Suprapubic skin (tissue), 4 donors: ENCODE results near the gene SETBP1. TPM values are rescaled to one million over a fixed set of nuclear protein-coding genes. Genes with fewer than 3 reads are reported as not detected.

Source experiments
- DNase-seq, 2 donors: peaks; one replicate each; pipeline ENCODE4 v3.0.0-alpha.2; 2019; ENCODE audit warnings: low spot score in 2 of 2
- H3K27ac ChIP-seq: fragments of 200-600 bp; sonication (generic); one replicate; pipeline ENCODE4 v1.5.1; 2019
- H3K27me3 ChIP-seq: fragments of 200-600 bp; sonication (generic); one replicate; pipeline ENCODE4 v1.5.1; 2019
- H3K36me3 ChIP-seq: fragments of 200-600 bp; sonication (generic); one replicate; pipeline ENCODE4 v1.5.1; 2019
- H3K4me1 ChIP-seq: fragments of 200-600 bp; sonication (generic); one replicate; pipeline ENCODE4 v1.5.1; 2019
- H3K4me3 ChIP-seq: fragments of 200-600 bp; sonication (generic); one replicate; pipeline ENCODE4 v1.5.1; 2019; ENCODE audit warnings: mild to moderate bottlenecking
- H3K9me3 ChIP-seq: fragments of 200-600 bp; sonication (generic); one replicate; pipeline ENCODE4 v1.5.1; 2019
- CTCF ChIP-seq, 2 donors: fragments of 200-600 bp in 1 of 2; fragments of 450-650 bp in 1 of 2; sonication (generic) in 1 of 2; IDR thresholded peaks; one replicate each; pipeline ENCODE4 v1.5.1; 2016 to 2019; ENCODE audit warnings: antibody characterized with exemption in 2 of 2, mild to moderate bottlenecking in 1 of 2, moderate library complexity in 1 of 2
- EP300 ChIP-seq: sonication (generic); formaldehyde crosslinking; IDR thresholded peaks from one replicate; pipeline ENCODE4 v1.6.1; 2017; ENCODE audit warnings: antibody characterized with exemption
- POLR2A ChIP-seq, 2 donors: fragments of 450-650 bp; IDR thresholded peaks; one replicate each; pipeline ENCODE4 v1.6.1; 2017; ENCODE audit warnings: antibody characterized with exemption in 2 of 2, mild to moderate bottlenecking in 2 of 2, moderate library complexity in 2 of 2
- POLR2AphosphoS5 ChIP-seq, 3 donors: sonication (generic); formaldehyde crosslinking; IDR thresholded peaks; one replicate each; pipeline ENCODE4 v1.6.1; 2017; ENCODE audit warnings: antibody characterized with exemption in 3 of 3
- WGBS: methylation state at CpG from one replicate; pipeline ENCODE4 v1.1.5; 2018; 5-methylcytosine and 5-hydroxymethylcytosine counted together
- total RNA-seq, 4 donors: library from RNA; depleted of rRNA; stranded (reverse); fragments of >200 nt; gene quantifications; one replicate each; pipeline ENCODE4 v1.1.0, GENCODE V29; 2016

The SETBP1 gene
- total RNA-seq, 4 donors from 2014 or later, result 13.1 to 25.6 (median 17.2) TPM

- TF ChIP-seq POLR2A (IDR thresholded peaks at IDR 0.05) (no peak), POLR2AphosphoS5 (IDR thresholded peaks at IDR 0.05) (no peak), EP300 (no peak), CTCF (IDR thresholded peaks at IDR 0.05) (no peak)
- whole genome bisulfite sequencing, result 73% methylated on average over 8 of the region's 9 CpGs
- Histone ChIP-seq H3K27ac (peak overlapping the region; percentile 55), H3K9me3 (no peaks in the 10 kb centered on the region), H3K36me3 (no peaks in the 10 kb centered on the region), H3K27me3 (no peaks in the 10 kb centered on the region), H3K4me3 (no peak overlapping the region), H3K4me1 (peaks cover 4% of the 10 kb centered on the region)
- no peak for DNase-seq
Observed at GRCh38 chr18:44709307-44710126, 28.8 kb downstream of the SETBP1 start.

- Histone ChIP-seq H3K4me1 (peaks cover 9% of the 10 kb centered on the region), H3K27ac (no peak overlapping the region)
Observed at GRCh38 chr18:44710931-44711330, 30.2 kb downstream of the SETBP1 start.

GRCh38 chr18:44712025-44712424 lies 31.3 kb downstream of the SETBP1 start:
- Histone ChIP-seq H3K27ac (no peak overlapping the region), H3K27me3 (no peaks in the 10 kb centered on the region), H3K4me3 (no peak overlapping the region), H3K9me3 (no peaks in the 10 kb centered on the region), H3K4me1 (peaks cover 11% of the 10 kb centered on the region), H3K36me3 (no peaks in the 10 kb centered on the region)
- no peak for DNase-seq
- TF ChIP-seq POLR2A (IDR thresholded peaks at IDR 0.05) (no peak), CTCF (IDR thresholded peaks at IDR 0.05) (no peak), EP300 (no peak), POLR2AphosphoS5 (IDR thresholded peaks at IDR 0.05) (no peak)
- WGBS, result 89% methylated on average over 2 of the region's 2 CpGs

More at GRCh38 chr18:44710931-44711330, 30.2 kb downstream of the SETBP1 start:
- TF ChIP-seq POLR2A (IDR thresholded peaks at IDR 0.05), result no peak
- no peak for TF ChIP-seq CTCF (IDR thresholded peaks at IDR 0.05)
- no peak for TF ChIP-seq POLR2AphosphoS5 (IDR thresholded peaks at IDR 0.05)
- TF ChIP-seq EP300, result no peak
- Histone ChIP-seq H3K36me3 (no peaks in the 10 kb centered on the region), H3K4me3 (no peak overlapping the region), H3K27me3 (no peaks in the 10 kb centered on the region), H3K9me3 (no peaks in the 10 kb centered on the region)
- DNase-seq, result no peak
- WGBS, result 94% methylated on average over 8 of the region's 8 CpGs

GRCh38 chr18:44713435-44713834 lies 32.7 kb downstream of the SETBP1 start:
- WGBS, result 100% methylated on average over 3 of the region's 3 CpGs
- DNase-seq, result no peak
- H3K4me1 ChIP-seq, result peaks cover 11% of the 10 kb centered on the region

More at GRCh38 chr18:44713435-44713834, 32.7 kb downstream of the SETBP1 start:
- no peak overlapping the region for H3K4me3 ChIP-seq
- no peak overlapping the region for H3K27ac ChIP-seq
- no peaks in the 10 kb centered on the region for H3K27me3 ChIP-seq
- TF ChIP-seq EP300 (no peak), CTCF (IDR thresholded peaks at IDR 0.05) (no peak), POLR2A (IDR thresholded peaks at IDR 0.05) (no peak), POLR2AphosphoS5 (IDR thresholded peaks at IDR 0.05) (no peak)
- H3K36me3 ChIP-seq, result no peaks in the 10 kb centered on the region
- no peaks in the 10 kb centered on the region for H3K9me3 ChIP-seq
